ENCODE results near the gene NDRG4.

The NDRG4 gene

DNA sequence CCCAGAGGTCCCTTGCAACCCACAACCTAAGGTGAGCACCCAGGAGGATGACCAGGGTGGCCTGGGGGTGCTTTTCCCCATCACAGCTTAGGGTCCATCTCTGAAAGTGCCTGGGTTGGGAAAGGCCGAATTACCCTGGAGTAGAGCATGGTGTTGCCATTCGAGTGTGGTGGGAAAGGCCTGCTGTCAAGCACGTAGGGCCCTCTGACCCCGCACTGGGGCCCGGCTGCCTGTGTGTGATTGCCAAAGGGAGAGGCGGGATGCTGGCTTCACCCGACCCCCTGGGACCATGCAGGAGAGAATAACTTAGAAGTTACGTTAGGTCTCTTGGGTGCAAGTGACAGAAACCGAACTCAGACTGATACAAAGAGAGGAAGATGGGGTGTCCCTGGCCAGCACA lies 27.7 kb upstream of the NDRG4 start:
- no peak for TF ChIP-seq FOXP2 (optimal IDR thresholded peaks at IDR 0.05; ENCODE audit: control extremely low read depth, extremely low read length, insufficient read depth)
- no peak for TF ChIP-seq POLR2AphosphoS5 (IDR thresholded peaks at IDR 0.05; ENCODE audit: borderline replicate concordance, low read depth, low read length)
- no peak for TF ChIP-seq EZH2 (IDR thresholded peaks at IDR 0.05)
- no peak overlapping the region for H3K27ac ChIP-seq
- H3K9ac ChIP-seq (ENCODE audit: insufficient read length): no peak overlapping the region
- no peak for DNase-seq (ENCODE audit: low read depth, low spot score)
- H3K4me3 ChIP-seq: no peak overlapping the region
- no peaks in the 10 kb centered on the region for H3K36me3 ChIP-seq (ENCODE audit: insufficient read depth, low read length)
- no peaks in the 10 kb centered on the region for H3K9me3 ChIP-seq (ENCODE audit: low read depth, low read length)

DNA sequence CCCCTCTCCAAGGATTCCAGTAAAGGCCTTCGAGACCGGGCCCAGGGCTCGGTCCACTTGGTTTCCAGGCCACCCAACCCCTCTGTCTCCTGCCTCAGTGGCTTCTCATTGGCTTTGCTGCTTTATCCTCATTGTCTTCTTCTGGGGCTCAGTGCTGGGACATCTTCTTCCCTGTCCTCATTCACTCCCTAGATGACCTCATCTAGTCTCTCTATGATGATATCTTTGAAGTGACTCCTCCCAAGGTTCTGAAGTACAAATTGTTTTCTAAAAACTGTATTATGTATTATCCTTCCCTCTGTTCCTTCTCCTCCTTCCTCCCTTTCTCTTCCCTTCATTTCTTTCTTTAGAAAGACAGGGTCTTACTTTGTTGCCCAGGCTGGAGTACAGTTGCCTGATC lies 27.1 kb upstream of the NDRG4 start:
- Histone ChIP-seq H3K27ac (no peak overlapping the region), H3K9ac (ENCODE audit: insufficient read length) (no peak overlapping the region), H3K9me3 (ENCODE audit: low read depth, low read length) (no peaks in the 10 kb centered on the region), H3K4me3 (no peak overlapping the region), H3K36me3 (ENCODE audit: insufficient read depth, low read length) (no peaks in the 10 kb centered on the region)
- DNase-seq (ENCODE audit: low read depth, low spot score): no peak
- TF ChIP-seq POLR2AphosphoS5 (IDR thresholded peaks at IDR 0.05; ENCODE audit: borderline replicate concordance, low read depth, low read length): no peak

DNA sequence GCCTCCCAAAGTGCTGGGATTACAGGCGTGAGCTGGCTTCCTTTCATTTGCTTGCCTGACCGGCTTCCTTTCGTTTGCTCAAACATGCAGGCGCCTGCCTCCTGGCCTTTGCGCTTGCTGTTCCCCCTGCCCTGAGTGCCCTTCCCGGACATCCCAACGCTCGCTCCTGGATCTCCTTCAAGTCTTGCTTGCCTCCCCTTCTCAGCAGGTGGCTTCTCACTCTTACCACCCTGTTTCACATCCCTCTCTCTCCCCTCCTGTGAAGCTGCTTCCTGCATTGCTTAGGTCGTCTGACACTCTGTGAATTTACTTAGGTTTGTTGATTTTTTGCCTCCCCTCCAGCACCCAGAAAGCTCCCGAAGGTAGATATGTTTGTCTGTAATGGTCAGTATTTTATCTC lies 25.6 kb upstream of the NDRG4 start:
- Histone ChIP-seq H3K9me3 (ENCODE audit: low read depth, low read length) (no peaks in the 10 kb centered on the region), H3K4me3 (no peak overlapping the region), H3K27ac (no peak overlapping the region), H3K36me3 (ENCODE audit: insufficient read depth, low read length) (no peaks in the 10 kb centered on the region), H3K9ac (ENCODE audit: insufficient read length) (no peak overlapping the region)
- TF ChIP-seq FOXP2 (optimal IDR thresholded peaks at IDR 0.05; ENCODE audit: control extremely low read depth, extremely low read length, insufficient read depth): no peak
- no peak for TF ChIP-seq POLR2AphosphoS5 (IDR thresholded peaks at IDR 0.05; ENCODE audit: borderline replicate concordance, low read depth, low read length)
- TF ChIP-seq EZH2 (IDR thresholded peaks at IDR 0.05): no peak
- DNase-seq (ENCODE audit: low read depth, low spot score): no peak

GRCh38 chr16:58475091-58475619 lies 24.8 kb upstream of the NDRG4 start:
- no peak for TF ChIP-seq POLR2AphosphoS5 (IDR thresholded peaks at IDR 0.05; ENCODE audit: borderline replicate concordance, low read depth, low read length)
- Histone ChIP-seq H3K4me3 (no peak overlapping the region), H3K36me3 (ENCODE audit: insufficient read depth, low read length) (no peaks in the 10 kb centered on the region), H3K9ac (ENCODE audit: insufficient read length) (no peak overlapping the region), H3K27ac (no peak overlapping the region), H3K9me3 (ENCODE audit: low read depth, low read length) (no peaks in the 10 kb centered on the region)
- DNase-seq (ENCODE audit: low read depth, low spot score): no peak

- no peak for DNase-seq (ENCODE audit: low read depth, low spot score)
- H3K9ac ChIP-seq (ENCODE audit: insufficient read length): no peak overlapping the region
- no peak overlapping the region for H3K4me3 ChIP-seq
- H3K9me3 ChIP-seq (ENCODE audit: low read depth, low read length): no peaks in the 10 kb centered on the region
- TF ChIP-seq POLR2AphosphoS5 (IDR thresholded peaks at IDR 0.05; ENCODE audit: borderline replicate concordance, low read depth, low read length): no peak
- no peak for TF ChIP-seq FOXP2 (optimal IDR thresholded peaks at IDR 0.05; ENCODE audit: control extremely low read depth, extremely low read length, insufficient read depth)
- no peak for TF ChIP-seq EZH2 (IDR thresholded peaks at IDR 0.05)
- H3K27ac ChIP-seq: no peak overlapping the region
- H3K36me3 ChIP-seq (ENCODE audit: insufficient read depth, low read length): no peaks in the 10 kb centered on the region
These were observed 23.2 kb upstream of the NDRG4 start for GRCh38 chr16:58476791-58477190.

- Histone ChIP-seq H3K36me3 (ENCODE audit: insufficient read depth, low read length) (no peaks in the 10 kb centered on the region), H3K4me3 (no peak overlapping the region), H3K9ac (ENCODE audit: insufficient read length) (no peak overlapping the region), H3K27ac (no peak overlapping the region), H3K9me3 (ENCODE audit: low read depth, low read length) (no peaks in the 10 kb centered on the region)
- no peak for DNase-seq (ENCODE audit: low read depth, low spot score)
- TF ChIP-seq EZH2 (IDR thresholded peaks at IDR 0.05) (no peak), POLR2AphosphoS5 (IDR thresholded peaks at IDR 0.05; ENCODE audit: borderline replicate concordance, low read depth, low read length) (no peak), FOXP2 (optimal IDR thresholded peaks at IDR 0.05; ENCODE audit: control extremely low read depth, extremely low read length, insufficient read depth) (no peak)
These were observed 21.5 kb upstream of the NDRG4 start for GRCh38 chr16:58478427-58478826.

DNA sequence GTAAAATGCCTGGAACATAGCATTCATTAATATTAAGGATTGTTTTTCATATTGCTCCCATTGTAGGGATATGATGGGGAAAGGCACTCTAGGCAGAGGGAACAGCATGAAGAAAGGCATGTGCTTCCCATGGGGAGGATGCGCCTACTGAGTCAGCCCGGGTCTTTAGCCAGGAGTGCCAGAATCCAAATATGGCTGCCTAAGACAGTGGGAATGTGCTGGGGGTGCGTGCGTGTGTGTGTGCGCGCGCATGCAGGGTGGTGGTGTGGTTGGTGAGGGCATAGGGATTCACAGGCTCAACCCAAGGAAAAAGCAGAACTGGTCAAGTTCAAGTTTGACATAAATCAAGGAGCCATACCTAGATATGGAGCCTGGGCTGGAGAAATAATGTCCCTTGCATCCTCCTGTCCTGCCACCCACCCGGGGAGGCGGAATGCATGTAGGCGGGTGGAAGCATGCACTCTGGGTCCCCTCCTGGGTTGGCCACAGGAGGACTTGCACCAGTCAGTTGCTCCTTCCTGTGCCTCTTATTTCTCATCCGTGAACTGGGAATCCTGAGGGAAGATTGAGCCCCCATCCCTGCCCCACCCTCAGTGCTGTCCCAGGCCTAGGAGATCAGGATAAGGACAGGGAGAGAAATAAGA lies 18.6 kb upstream of the NDRG4 start:
- DNase-seq (ENCODE audit: low read depth, low spot score): no peak
- Histone ChIP-seq H3K9me3 (ENCODE audit: low read depth, low read length) (no peaks in the 10 kb centered on the region), H3K36me3 (ENCODE audit: insufficient read depth, low read length) (no peaks in the 10 kb centered on the region), H3K27ac (no peak overlapping the region), H3K9ac (ENCODE audit: insufficient read length) (no peak overlapping the region), H3K4me3 (no peak overlapping the region)
- TF ChIP-seq POLR2AphosphoS5 (IDR thresholded peaks at IDR 0.05; ENCODE audit: borderline replicate concordance, low read depth, low read length): no peak
- no peak for TF ChIP-seq EZH2 (IDR thresholded peaks at IDR 0.05)
- TF ChIP-seq FOXP2 (optimal IDR thresholded peaks at IDR 0.05; ENCODE audit: control extremely low read depth, extremely low read length, insufficient read depth): no peak

DNA sequence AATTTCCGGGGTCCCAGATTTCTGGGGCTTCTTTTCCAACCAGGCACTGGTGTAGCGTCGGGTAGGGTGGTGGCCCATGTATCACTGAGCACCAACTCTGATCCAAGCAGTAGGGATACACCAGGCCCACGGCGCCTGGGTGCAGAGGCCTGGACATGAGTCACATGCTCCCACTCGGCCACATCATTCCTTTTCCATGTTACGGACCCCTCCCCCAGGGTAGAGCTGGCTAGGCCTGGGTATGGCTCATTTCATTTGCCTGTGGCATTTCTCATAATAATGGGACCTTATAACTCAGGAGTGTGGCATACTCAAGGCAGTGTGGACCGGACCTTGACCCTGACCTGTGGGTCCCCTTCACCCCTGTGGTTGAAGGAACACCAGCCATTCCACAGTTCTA lies 18.0 kb upstream of the NDRG4 start:
- Histone ChIP-seq H3K9ac (ENCODE audit: insufficient read length) (no peak overlapping the region), H3K9me3 (ENCODE audit: low read depth, low read length) (no peaks in the 10 kb centered on the region), H3K36me3 (ENCODE audit: insufficient read depth, low read length) (no peaks in the 10 kb centered on the region), H3K4me3 (no peak overlapping the region), H3K27ac (no peak overlapping the region)
- TF ChIP-seq EZH2 (IDR thresholded peaks at IDR 0.05) (no peak), POLR2AphosphoS5 (IDR thresholded peaks at IDR 0.05; ENCODE audit: borderline replicate concordance, low read depth, low read length) (no peak), FOXP2 (optimal IDR thresholded peaks at IDR 0.05; ENCODE audit: control extremely low read depth, extremely low read length, insufficient read depth) (no peak)
- no peak for DNase-seq (ENCODE audit: low read depth, low spot score)

All from SK-N-MC (cell line).